ENCODE results near the gene P3H3.
"Not testable (repeated sequence)": the region's sequence is repeated elsewhere in the genome, so short reads cannot be mapped to it uniquely, and the experiment has no call there.

P3H3 gene

DNA sequence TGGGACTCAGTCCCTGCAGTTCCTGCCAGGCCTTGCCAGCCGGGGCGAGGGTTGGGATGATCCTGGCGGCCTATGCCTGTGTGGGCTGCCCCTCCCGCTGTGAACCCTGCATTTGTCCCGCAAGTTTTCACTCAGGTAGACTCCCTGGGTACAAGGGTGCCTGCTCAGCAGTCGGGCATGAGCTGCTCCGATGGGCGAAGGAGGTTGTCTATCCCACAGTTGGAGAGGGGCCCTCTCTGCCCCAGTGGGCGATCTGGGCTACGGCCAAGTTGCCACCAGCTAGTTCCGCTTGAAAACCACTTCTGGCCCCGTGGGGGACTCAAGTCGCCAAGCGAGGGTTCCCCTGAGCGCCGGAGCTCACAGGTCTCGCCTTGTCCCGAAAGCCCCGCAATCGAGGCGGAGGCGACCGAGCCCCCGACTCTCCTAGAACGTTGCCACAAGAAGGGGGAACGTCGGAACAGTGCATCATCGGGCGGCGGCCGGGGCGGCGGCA lies 38.8 kb downstream of the P3H3 start:
- DNase-seq (ENCODE audit: low read depth): no peak

DNA sequence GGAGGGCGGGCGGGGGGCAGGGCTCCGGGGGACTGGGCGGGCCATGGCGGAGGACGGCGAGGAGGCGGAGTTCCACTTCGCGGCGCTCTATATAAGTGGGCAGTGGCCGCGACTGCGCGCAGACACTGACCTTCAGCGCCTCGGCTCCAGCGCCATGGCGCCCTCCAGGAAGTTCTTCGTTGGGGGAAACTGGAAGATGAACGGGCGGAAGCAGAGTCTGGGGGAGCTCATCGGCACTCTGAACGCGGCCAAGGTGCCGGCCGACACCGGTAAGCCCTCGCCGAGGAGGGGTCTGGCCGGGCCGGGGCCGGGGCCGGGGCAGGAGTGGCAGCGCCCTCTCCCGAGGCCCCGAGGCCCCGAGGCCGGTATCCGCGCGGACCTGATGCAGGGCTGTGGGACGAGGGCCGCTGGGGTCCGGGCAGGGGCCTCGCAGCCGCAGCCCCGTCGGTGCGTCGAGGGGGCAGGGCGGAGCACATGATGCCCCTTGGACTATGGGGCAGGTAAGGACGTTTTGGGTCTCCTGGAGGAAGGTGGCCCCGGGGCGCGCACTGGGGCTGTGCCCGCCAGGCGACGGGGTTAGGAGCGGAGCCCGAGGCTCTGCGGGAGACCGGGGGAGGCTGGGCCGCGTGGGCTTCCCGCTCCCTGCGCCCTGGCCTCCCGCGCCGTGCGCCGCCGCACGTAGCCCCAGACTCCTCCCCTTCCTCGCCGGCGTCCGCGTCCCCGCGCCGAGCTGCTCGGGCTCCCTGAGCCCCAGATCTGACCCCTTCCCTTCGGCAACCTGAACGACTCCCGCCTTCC lies 39.4 kb downstream of the P3H3 start, which contains the start of gene TPI1:
TPI1 (plus strand) TSS at position 119 of the 798 bp plus-strand sequence; CDS start at position 155, 36 bp downstream.
- peak; percentile 68 for DNase-seq (ENCODE audit: low read depth)

DNA sequence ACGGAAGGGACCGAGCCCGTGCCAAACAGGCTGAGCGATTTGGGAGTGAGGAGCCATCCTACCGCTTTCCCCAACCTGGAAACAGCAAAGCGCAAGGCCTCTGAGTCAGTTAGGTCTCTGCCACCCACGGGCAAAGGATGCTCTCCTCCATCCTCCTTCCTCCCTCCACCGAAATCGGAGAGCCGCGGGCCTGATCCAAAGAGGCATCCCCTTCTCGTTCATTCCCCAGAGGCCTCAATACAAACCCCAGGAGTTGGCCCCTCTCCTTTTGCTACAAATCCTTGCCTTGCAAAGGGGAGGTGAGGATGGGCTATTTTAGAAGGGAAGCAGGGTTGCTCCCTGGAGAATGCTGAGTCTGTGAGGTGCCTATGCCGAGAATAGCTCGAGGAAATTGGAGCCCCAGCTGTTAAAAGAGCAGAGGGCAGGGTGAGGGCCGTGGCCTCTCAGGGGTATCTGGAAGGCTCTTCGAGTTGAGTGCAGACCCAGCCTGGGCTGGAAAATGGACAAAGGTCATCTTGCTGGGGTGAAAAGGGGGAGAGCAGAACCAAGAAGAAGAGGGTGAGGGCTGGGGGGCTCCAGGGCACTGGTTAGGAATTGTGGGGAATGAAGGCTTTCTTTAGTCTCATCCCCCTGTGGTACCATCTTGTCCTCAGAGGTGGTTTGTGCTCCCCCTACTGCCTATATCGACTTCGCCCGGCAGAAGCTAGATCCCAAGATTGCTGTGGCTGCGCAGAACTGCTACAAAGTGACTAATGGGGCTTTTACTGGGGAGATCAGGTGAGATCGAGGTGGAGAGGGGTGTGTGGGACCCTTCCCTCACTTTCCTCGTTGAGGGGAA lies 40.2 kb downstream of the P3H3 start:
- DNase-seq (ENCODE audit: low read depth): no peak

DNA sequence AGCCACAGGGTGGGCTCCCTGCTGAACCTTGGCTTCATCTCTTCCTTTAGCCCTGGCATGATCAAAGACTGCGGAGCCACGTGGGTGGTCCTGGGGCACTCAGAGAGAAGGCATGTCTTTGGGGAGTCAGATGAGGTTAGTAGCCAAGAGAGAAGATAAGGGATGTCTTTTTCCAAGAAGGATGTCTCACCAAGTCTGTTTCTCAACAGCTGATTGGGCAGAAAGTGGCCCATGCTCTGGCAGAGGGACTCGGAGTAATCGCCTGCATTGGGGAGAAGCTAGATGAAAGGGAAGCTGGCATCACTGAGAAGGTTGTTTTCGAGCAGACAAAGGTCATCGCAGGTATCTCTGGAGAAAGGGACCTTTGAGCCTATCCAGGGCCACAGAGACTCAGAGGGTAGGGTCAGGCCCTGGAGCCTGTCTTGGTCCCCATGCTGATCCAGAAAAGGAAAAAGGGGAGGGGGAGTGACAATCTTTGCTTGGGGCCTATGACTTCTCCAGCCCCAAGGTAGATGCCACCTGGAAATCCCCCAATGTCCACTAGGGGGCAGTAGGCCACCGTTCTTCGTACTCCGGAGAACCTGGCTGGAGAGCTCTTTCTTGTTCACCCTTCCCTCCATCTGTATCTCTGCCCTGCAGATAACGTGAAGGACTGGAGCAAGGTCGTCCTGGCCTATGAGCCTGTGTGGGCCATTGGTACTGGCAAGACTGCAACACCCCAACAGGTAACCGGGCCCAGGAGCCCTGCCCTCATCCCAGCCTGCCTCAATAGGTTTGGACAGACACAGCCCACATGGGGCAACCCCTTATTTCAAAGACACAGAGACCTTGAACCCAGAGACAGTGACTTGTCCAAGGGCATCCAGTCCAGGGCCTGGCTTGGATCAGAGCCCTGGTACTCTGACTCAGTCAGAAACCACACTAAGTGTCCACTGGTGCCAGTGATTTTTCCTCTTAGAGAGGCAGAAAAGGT lies 41.1 kb downstream of the P3H3 start:
- DNase-seq (ENCODE audit: low read depth): peak; percentile 73

DNA sequence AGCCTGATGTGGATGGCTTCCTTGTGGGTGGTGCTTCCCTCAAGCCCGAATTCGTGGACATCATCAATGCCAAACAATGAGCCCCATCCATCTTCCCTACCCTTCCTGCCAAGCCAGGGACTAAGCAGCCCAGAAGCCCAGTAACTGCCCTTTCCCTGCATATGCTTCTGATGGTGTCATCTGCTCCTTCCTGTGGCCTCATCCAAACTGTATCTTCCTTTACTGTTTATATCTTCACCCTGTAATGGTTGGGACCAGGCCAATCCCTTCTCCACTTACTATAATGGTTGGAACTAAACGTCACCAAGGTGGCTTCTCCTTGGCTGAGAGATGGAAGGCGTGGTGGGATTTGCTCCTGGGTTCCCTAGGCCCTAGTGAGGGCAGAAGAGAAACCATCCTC lies 42.1 kb downstream of the P3H3 start:
- DNase-seq (ENCODE audit: low read depth): not testable (repeated sequence)

DNA sequence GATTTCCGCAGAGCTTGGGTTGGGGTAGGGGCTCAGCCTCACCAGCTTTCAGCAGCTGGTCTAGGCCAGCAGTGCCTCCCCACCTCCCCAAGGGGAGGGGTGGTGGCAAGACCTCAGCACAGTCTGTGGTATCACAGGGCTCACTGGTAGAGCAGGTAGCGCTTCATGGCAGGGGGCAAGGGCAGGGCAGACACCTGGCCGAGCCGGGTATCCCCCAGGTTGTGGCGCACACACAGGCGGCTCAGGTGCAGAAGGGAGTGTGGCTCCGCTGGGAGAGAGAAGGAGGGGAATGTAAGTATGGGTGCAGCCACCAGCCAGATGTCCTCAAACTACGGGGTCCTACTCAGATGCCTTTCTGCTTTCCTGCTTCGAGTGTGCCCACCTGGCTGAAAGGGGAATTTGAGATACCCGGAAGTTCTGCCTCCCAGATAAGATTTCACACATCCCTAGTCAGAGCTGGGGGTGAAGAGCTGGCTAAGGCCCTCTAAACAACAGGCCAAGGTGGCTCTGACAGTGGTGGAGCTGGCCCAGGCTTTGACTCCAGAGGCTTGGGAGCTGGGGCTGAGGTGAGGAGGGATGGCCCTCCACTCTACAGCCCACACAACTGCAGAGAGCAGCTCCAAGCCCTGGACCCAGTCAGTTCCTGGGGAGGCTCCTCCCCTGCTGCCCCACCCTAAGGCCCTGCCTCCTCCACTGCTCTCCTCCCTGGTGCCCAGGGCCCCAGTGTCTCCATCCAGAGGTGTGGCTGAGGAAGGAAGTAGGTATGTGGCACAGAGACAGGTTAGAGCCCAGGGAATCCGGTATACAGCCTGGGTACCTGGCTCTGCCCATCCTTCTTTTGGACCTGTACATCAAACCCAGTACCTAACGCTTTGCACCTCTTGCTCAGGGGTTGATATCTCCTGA lies 43.1 kb downstream of the P3H3 start:
- no peak for DNase-seq (ENCODE audit: low read depth)

DNA sequence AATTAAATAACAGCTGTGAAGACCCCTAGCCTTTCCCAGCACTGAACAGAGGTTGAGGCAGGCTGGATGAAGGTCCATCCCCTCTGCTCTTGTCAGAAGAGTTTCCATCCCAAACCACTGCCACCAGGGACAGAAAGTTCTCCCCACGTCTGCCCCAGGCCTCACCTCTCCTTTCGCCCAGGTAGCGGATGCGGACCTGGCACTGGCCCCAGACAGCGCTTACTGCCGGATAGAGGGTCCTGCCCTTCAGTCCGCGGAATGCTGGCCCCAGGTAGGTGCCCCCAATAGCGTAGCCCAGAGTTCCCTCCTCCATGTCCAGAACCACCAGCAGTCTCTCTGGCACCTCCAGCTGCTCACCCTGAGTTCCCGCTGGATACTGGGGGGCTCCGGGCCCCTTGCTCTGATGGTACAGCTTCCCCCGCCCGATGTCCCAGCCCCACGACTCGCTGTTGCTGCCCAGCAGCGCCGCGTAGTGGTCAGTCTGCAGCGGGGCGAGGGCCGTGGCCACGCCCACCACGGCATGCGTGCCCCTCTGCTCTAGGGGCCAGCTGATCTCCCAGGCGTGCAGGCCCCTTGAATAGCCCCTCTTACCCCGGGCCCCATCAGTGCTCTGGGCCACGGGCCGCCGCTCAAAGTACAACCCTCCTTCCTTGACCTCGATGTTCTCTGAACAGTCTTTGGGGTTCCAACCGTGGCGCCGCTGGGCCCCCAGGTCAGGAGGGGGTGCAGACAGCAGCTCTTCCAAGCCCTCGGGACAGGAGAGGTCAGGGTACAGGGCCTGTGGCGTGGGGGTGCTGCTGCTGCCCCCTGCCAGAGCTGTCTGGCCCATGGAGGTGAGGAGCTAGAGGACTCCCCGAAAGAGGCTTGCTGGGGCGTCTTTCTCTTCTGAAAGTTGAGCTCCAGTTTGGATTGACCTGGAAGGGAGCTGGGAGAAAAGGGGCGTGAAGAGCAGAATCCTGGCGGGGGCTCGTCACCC lies 44.2 kb downstream of the P3H3 start:
- peak; percentile 73 for DNase-seq (ENCODE audit: low read depth)

DNA sequence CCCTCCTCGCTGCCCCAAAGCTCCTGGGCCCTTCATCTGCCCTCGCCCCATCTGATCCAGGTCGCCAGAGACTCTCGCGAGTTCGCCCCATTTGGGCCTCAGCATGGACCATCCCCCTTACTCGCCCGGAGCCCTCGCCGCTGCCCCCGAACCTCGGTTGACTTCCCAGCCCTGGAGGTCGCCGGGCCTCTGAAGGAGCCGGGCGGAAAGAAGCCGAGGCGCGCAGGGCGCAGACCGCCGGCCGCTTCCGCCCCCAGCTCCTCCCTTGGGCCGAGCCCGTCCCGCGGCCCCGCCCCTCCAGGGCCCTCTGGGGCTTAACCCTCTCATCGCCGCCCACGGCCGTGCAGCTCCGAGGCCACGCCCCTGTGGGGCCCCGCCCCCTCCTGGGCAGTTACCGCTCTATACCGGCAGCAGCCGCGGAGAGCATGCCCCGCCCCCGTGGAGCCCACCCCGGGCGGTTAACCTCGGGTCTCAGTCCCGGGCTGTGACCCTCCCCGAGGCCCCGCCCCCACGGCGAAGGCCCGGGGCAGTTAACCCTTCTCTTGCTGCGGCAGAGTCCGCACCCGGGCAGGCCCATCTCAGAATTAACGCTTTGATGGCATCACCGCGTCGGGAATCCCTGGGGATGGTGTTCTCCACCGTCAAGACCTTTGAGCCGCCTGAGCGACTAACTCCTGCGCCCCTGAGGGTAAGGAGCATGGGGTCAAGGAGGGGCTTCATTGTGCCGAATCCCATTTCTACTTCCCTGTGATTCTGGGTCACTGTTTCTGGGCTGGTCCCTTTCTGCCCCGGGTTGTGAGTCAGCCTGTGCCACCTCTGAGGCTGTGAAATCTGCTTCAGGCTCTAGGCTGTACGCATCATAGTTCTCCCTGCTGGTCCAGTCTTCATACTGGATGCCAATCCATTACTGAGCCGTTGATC lies 45.1 kb downstream of the P3H3 start, which contains the start of gene SPSB2:
SPSB2 (minus strand) TSS at position 210 of the 921 bp plus-strand sequence. CDS start 402 bp downstream, outside the sequence.
- DNase-seq (ENCODE audit: low read depth): peak; percentile 99

DNA sequence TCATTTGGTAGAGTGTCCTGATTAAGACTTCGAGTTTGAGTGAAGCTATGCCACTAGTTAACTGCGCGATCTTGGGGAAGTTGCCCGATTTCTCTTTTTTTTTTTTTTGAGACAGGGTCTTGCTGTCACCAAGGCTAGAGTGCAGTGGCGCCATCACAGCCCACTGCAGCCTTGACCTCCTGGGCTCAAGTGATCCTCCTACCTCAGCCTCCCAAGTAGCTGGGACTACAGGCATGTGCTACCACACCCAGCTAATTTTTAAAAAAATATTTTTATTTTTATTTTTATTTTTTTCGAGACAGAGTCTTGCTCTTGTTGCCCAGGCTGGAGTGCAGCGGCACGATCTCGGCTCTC lies 45.8 kb downstream of the P3H3 start:
- not testable (repeated sequence) for DNase-seq (ENCODE audit: low read depth)

DNA sequence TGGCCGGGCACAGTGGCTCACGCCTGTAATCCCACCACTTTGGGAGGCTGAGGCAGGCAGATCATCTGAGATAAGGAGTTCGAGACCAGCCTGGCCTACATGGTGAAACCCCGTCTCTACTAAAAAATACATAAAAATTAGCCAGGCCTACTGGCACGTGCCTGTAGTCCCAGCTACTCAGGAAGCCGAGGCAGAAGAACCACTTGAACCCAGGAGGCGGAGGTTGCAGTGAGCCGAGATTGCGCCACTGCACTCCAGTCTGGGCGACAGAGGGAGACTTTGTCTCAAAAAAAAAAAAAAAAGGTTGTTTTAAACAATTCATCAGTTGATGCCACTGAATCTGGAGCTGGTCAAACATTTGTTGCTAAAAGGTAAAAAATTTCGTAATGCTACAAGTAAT lies 51.6 kb downstream of the P3H3 start:
- not testable (repeated sequence) for DNase-seq (ENCODE audit: low read depth)

DNA sequence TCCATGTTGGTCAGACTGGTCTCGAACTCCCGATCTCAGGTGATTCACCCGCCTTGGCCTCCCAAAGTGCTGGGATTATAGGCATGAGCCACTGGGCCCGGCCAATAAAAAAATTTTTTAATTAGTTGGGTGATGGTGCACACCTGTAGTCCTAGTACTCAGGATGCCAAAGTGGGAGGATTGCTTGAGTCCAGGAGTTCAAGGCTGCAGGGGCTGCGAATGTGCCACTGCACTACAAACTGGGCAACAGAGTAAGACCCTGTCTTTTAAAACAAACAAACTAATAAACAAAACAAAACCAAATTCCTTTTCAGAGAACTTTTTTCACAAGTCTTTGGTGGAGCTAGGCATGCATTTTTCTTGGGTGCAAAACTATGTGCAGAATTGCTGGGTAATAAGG lies 55.0 kb downstream of the P3H3 start:
- no peak for DNase-seq (ENCODE audit: low read depth)

DNA sequence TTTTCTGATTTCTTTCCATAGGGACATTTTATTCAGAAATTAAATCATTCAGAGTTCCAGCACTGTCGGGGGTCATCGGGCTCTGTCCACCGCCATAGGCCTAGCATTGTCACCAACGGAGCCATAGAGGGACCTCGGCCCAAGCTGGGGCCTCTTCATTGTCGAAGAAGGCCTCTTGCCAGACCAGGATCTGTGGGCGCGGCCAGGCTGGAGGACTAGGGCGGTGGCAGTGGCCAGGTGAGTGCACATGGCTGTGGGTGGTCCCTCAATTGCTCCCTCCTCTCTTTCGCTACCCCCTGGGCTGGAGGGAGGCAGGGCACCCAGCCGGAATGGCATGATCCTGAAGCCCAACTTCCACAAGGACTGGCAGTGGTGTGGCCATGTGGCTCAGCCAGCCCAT lies 55.5 kb downstream of the P3H3 start:
- no peak for DNase-seq (ENCODE audit: low read depth)

DNA sequence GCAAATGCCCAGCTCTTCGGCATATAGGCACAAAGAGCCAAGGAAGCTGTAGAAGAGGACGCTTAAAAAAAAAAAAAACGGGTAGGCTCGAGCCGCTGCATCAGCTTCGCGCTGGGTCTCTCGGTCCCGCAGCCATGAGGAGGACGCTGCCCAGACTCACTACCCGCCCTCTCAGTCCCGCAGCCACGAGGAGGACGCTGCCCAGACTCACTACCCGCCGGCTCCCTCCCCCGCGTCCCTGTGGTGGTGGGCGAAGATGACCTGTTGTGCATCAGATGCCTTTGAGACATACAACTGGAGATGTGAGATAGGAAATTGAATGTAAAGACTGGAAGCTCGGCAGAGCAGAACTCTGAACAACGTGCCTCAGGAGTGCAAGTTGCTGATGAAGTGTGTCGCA lies 56.3 kb downstream of the P3H3 start:
- DNase-seq (ENCODE audit: low read depth): no peak

DNA sequence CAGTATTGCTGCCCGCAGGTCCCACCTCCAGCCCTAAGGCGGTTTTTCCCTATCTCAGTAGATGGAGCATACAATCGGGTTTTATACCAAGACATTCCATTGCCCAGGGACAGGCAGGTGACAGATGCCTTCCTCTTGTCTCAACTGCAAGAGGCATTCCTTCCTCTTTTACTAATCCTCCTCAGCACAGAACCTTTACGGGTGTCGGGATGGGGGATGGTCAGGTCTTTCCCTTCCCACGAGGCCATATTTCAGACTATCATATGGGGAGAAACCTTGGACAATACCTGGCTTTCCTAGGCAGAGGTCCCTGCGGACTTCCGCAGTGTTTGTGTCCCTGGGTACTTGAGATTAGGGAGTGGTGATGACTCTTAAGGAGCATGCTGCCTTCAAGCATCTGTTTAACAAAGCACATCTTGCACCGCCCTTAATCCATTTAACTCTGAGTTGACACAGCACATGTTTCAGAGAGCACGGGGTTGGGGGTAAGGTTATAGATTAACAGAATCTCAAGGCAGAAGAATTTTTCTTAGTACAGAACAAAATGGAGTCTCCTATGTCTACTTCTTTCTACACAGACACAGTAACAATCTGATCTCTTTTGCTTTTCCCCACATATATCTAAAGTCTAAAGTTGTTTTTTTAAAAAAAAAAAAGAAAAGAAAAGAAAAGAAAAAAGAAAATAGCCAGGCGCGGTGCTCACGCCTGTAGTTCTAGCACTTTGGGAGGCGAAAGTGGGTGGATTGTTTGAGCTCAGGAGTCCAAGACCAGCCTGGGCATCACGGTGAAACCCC lies 58.2 kb downstream of the P3H3 start:
- DNase-seq (ENCODE audit: low read depth): not testable (repeated sequence)

DNA sequence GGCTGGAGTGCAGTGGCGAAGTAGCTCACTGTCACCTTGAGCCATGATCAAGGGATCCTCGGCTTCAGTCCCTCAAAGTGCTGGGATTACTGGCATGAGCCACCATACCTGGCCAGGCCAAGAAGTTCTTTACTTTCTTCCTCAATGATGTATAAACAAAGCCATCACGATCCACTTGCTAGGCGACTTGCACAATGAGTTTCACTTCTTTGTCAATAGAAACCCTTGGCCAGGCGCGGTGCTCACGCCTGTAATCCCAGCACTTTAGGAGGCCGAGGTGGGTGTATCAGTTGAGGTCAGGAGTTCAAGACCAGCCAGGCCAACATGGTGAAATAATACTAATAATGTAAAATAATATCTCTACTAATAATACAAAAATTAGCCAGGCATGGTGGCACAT lies 59.3 kb downstream of the P3H3 start:
- no peak for DNase-seq (ENCODE audit: low read depth)

DNA sequence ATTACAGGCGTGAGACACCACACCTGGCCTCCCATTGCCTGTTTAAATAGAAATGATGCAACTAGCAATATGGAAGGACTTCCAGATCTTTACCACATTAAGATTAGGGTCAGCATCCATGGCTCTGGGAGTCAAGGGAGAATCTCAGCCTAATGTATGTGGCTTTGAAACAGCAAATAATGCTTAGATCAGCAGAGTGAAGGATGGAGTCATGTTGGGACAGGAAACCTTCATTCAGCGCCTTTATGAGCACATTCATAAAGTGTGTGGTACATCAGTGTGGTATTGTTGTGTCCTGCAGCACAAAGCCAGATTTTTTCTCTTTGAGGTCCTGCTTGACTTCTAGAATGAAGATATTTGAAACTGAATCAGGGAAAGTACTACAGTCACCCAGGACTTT lies 60.2 kb downstream of the P3H3 start:
- no peak for DNase-seq (ENCODE audit: low read depth)

DNA sequence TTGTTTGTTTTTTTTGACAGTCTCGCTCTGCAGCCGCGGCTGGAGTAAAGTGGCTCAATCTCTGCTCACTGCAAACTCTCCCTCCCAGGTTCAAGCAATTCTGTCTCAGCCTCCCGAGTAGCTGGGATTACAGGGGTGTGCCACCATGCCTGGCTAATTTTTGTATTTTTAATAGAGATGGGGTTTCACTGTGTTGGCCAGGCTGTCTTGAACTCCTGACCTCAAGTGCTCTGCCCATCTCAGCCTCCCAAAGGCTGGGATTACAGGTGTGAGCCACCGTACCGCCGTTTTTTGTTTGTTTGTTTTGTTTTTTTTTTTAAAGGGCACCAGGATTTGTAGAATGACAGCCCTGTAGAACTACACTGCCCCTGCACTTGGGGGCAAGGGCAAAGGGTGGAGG lies 60.6 kb downstream of the P3H3 start:
- DNase-seq (ENCODE audit: low read depth): not testable (repeated sequence)
